Kidney capillary endothelial cell (primary cell): ENCODE results near the gene LRP5.
"Not testable (repeated sequence)": the region's sequence is repeated elsewhere in the genome, so short reads cannot be mapped to it uniquely, and the experiment has no call there.

Source experiments
- DNase-seq: peaks from one replicate; pipeline ENCODE4 v3.0.0-alpha.2; 2018; ENCODE audit warnings: low spot score

LRP5 gene

DNA sequence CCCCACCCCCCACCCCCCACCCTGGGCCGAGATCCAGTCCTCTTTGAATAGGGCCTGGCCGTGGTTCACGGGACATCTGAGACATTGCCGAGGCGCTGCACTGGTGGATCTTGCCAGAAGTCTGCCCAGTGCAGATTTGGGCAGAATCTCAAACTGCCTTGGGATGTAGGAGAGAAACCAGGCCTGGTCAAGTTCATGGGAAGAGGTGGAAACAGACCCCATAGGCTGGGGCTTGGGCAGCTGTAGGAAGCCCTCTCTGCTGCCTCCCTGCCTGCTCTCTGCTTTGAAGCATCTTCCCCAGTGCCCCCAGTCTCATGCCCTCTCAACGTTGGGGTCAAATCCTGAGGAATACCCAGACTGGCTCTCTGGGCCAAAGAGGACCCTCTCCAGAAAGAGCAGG, 132.2 kb downstream of the LRP5 start:
- DNase-seq = no peak

DNA sequence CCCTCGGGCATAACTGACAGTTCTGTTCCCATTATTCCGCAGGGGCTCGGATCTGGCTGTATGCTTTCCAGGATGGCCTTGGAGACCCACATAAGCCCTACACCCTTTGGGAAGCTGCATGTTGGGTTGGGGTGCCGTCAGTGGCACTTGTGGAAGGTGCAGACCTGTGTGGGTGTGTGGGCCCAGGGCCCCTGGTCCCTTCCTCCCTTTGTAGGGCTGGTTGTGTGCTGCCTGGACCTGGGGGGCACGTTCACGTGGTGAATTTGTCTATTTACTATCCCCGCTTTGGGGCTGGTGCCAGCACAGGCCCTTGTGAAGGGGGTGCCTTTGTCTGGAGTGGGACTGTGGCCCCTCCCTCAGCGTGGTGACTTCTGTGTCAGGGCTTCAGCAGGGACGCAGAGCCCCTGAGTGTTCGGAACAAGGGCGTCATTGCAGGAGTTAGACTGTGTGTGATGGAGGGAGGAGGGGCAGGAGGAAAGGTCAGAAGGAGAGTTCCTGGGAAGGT, 133.2 kb downstream of the LRP5 start:
- no peak for DNase-seq

DNA sequence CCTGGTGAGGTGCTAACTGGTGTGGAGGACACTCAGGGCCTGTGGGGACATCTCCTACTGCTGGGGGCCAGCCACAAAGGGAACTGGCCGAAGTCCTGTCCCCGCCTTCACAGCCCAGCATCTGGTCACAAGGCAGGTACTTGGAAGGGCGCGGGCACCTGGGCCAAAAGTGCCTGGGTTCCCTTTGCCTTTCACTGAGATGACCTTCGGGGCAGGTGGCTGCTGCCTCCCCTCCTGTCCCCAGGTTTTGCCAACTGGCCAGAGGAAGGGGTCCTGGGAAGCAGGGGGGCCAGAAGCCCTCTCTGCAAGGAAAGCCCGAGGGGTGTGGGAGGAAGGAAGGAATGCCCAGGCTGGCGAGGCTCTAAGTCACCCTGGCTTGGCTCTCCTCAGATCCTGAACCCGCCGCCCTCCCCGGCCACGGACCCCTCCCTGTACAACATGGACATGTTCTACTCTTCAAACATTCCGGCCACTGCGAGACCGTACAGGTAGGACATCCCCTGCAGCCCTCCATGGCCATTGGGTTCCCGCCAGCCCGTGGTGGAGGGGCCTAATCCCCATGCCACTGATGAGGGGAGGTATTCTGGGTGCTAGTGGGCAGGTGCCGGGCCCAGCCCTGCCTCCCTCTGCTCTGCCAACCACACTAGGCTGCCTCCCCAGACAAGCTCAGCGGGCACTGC, 133.8 kb downstream of the LRP5 start:
- DNase-seq = no peak

DNA sequence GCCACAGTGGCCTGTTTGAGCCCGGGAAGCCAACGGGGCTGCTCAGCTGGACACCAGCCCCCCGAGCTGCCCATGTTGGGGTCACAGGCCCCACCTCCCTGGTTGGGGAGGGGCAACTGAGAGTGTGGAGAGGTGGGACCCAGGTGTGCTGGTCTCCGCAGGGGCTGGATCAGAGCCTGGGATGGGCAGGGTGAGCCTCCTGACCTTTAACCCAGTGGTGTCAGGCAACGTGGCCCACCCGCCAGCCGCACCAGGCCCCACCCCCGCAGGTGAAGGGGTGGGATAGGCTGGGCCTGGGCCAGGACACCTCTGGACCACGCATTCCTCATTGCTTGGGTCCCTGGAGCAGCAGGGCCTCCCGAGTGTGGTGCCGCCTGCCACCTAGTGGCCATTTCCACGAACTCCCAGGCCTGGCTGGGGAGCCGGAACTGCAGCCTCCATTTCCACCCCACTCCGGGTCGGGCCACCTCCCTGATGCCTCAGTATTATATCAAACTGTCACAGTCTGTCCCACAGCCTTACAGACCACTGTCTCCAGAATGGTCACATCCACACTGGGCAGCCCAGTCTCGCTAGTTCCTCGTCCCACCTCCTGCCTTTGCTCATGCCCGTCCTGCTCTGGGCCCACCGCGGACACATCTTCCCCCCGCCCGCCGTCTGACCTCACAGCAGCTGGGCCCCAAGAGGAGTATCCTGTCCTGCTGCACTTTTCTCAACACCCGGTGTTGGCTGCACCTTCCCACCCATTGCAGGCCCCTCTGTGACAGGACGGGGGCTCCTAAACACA, 134.8 kb downstream of the LRP5 start:
- peak; percentile 70 for DNase-seq

DNA sequence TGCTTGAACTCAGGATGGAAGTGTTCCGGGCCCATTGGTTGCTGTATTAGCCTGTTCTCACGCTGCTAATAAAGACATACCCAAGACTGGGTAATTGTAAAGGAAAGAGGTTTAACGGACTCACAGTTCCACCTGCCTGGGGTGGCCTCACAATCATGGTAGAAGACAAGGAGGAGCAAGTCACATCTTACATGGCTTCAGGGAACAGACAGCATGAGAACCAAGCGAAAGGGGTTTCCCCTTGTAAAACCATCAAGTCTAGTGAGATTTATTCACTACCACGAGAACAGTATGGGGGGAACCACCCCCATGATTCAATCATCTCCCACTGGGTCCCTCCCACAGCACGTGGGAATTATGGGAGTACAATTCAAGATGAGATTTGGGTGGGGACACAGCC, 135.5 kb downstream of the LRP5 start:
- not testable (repeated sequence) for DNase-seq

DNA sequence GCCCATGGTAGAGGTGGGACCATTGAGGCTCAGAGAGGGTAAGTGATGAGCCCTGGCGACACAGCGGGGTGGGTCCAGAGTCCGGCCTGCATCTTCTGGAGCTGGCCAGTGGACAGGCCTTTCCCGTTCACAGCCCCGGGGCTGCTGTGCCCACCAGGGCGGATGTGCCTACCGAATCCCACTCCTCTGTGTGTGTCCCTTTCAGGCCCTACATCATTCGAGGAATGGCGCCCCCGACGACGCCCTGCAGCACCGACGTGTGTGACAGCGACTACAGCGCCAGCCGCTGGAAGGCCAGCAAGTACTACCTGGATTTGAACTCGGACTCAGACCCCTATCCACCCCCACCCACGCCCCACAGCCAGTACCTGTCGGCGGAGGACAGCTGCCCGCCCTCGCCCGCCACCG, 136.2 kb downstream of the LRP5 start:
- no peak for DNase-seq

DNA sequence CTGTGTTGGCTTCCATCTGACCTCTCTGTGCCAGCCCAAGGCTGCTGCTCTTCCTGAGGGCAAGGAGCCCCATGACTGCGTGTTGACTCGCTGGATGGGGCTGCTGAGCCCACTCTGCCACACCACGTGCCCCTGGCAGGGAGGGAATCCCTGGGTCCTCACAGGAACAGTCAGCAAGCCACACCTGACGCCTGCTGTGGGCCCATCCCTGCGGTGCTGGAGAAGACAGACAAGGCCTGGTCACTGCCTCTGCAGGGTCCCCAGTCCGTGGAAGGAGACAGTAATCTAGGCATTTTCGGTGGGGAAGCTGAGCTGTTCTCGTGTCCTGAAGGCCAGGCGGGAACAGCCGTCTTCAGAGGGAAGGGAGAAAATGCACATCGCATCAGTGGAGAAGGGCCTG, 137.6 kb downstream of the LRP5 start:
- DNase-seq = no peak

DNA sequence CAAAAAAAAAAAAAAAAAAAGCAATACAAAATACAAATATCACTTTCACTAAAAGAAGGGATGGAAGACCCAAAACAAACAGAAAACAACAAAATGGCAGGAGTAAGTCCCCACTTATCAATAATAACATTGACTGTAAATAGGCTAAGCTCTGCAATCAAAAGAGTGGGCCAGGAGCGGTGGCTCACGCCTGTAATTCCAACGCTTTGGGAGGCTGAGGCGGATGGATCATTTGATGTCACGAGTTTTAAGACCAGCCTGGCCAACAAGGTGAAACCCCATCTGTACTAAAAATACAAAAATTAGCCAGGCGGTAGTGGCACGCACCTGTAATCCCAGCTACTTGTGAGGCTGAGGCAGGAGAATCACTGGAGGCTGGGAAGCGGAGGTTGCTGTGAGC, 138.3 kb downstream of the LRP5 start:
- no peak for DNase-seq

DNA sequence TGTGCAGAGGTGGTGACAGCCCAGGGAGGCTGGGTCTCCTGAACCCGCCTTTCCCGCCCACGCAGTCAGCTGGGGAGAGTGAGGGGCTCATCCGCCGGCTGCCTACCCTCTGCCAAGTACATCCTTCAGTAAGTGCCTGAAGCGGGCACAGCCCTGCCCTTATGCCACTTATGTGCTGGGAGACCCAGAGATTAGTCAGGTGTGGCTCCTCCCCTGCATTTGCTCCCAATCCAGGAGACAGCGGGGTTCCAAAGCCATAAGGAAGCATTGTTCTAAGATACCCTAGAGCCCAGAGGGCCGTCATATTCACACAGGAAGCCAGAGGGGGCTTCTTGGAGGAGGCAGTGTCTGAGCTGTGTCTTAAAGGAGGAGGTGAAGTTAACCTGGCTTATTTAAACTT, 142.4 kb downstream of the LRP5 start:
- DNase-seq = no peak

DNA sequence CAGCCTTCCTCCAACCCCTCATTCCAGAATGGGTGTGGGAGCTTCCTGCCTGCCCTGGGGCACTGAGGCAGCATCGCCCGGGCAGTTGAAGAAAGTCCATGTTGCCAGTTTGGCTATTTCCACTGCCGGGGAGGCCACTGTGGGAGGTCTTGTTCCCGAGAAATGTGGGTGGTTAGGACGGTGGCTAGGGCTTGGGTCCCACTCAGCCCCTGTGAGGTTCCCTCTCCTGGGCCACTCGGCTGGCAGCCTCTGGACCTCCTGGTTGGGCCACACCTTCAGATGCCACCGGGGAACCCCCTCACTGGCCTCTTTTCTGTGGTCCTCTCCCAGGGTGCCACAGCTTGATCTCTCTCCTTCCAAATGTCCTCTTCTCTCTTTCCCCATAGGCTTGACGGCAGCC, 143.1 kb downstream of the LRP5 start:
- DNase-seq = no peak

DNA sequence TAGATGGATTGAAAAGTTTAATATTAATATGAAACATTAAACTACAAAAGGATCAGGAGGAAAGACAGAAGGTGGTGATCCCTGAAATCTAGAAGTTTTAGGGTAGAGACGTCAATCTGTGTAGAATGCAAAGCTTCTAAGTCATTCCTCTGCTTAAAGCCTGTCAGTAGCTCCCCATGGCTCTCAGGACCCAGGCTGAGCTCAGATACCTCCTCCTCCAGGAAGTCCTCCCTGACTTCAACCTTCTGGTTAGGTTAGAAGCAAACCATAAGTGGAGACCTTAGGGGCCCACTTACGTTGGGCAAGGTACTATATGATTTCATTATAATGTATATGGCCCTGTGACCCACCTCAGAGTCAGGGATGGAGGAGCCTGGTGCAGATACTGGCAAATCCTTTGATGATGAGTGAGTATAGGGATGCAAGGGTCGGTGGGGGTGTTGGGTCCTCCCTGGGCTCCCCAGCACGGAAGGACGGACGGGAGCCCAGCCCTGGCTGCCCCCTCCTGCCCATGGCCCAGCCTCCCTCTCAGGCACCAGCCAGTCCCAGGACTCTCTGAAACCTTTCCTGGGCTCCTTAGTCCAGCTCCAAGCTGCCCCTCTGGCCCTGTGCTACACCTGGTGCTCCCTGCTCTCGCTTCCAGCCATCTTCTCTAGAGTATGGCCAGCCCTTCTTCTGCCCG, 145.0 kb downstream of the LRP5 start:
- DNase-seq = no peak

DNA sequence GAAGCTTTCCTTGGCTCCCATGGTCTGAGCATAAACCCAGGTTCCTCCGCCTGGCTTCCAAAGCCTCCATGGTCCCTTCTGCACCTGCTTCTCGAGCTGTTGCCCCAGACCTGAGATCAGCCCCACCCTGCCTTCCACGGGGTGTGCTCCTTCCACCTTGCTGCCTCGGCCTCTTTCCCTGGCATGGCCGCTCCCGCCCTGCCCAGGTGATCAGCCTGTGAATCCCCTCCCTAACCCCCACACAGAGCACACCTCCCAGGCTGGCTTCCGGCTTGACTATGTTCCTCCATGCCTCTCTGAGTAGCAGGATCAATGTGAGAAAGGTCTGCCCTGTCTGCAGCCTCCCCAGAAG, 145.5 kb downstream of the LRP5 start:
- DNase-seq = no peak

DNA sequence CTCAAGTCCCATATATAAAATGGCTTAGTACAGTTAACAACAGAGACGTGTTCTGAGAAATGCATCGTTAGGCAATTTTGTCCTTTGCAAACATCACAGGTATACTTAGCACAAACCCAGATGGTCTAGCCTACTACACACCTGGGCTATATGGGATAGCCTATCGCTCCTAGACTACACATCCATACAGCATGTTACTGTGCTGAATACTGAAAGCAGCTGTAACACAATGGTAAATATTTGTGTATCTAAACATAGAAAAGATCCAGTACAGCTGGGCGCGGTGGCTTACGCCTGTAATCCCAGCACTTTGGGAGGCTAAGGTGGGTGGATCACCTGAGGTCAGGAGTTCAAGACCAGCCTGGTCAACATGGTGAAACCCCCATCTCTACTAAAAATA, 145.9 kb downstream of the LRP5 start:
- not testable (repeated sequence) for DNase-seq

DNA sequence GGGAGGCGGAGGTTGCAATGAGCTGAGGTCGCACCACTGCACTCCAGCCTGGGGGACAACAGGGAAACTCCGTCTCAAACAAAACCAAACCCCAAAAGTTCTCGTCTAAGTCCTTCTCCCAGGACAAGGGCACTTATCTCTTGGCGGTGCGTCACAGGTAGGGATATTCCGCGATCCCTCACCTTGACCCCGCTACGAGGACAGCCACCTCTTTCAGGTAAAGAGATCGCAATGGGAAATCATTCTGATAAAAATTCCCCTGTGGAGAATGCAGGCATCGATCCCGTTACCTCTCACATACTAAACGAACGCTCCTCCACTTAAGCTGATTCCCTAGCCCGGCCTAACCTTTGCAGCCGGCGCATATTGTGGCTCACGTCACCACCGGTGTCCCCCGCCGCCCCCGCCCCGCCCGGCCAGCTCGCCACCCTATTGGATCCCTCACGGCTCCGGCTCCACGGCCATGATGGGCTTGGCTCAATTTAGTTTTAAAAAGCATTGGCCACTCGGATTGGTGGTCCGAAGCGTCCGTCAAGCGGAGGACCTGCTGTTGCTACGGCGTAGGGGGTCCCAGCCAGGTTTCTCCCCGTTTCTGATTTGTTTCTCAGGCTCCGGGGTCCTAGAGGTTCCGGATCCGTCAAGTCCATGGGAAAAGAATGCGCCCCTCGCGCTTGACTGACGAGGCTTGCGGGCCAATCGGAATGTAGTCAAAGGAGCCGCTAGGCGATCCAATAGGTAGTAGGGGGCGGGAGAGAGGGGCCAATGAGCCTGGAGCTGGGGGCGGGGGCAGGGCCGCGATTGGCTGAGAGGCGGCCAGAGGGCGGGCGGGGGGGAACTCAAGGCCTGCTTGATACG, 147.7 kb downstream of the LRP5 start:
- DNase-seq = peak; percentile 94

DNA sequence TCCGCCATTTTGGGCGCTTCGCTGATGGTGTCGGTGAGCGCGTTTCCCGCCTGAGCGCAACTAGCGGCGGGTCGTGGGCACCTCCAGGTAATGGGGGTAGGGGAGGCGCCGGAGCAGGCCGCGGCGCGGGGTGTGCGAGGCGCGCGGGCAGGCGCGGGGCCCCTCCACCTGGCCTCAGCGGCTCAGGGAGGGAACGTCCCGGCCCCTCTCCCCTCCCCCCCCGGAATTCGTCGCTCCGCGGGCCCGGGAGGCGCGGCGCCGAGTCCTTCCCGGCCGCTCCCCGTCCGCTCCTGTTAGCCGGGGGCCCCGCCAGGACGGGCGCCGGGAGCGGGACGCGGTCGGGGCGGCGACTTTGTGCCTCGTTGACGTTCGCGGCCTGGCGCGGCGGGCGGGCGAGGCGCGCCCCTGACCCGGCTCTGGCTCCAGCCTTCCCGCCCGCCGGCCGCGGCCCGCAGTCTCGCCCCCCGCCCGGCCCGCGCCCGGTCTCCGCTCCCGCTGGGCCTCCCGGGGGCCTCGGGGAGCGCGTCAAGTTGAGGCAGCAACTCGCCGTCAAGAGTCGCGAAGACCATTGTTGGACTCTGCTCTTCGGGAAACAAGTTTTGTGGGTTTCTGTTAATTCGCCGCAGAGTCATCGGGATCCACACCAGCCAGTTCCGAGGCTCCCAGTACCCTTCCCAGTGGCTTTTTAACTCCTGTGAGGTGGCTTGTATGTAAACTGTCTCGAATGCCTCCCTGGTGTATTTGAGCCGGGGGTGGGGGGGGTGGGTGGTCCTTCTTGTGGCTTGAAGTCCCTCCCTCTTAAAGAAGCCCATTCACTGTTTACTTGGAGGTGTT, 148.6 kb downstream of the LRP5 start, which contains the start of gene PPP6R3:
Gene PPP6R3, plus strand, starts transcription at position 12 of the 834 bp plus-strand sequence. CDS start 76,913 bp downstream, outside the sequence.
- no peak for DNase-seq

DNA sequence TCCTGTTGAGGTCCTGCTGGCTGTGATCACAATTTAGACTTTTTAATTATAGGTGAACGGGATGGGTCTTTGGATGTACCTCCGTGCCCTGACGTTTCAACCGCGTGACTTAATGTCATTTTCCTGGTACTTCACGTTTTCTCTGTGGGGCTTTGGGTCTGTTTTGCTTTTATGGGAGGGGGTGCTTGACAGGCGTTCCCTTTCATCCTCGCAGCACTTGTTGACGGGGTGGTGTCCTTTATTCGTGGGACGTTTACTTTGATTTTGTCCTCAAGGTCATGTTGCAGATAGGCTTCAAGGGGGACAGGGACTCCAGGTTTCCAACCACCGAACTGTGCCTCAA, 149.2 kb downstream of the LRP5 start:
- DNase-seq = no peak

DNA sequence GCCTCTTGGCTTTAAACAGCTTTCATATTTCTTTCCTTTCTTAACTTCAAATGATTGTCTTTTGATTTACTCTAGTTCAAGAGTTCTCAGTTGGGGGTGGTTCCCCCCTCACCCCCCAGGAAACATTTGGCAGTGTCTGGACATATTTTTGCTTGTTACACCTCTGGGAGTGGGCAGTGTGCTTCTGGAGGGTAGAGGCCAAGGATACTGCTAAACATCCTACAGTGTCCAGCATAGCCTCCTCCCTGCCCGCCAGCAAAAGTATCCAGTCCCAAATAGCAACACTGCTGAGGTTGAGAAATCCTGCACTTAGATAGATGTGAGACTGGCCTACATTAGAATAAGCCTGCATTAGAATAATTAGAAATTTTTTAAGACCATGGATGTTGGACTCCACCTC, 151.3 kb downstream of the LRP5 start:
- no peak for DNase-seq

DNA sequence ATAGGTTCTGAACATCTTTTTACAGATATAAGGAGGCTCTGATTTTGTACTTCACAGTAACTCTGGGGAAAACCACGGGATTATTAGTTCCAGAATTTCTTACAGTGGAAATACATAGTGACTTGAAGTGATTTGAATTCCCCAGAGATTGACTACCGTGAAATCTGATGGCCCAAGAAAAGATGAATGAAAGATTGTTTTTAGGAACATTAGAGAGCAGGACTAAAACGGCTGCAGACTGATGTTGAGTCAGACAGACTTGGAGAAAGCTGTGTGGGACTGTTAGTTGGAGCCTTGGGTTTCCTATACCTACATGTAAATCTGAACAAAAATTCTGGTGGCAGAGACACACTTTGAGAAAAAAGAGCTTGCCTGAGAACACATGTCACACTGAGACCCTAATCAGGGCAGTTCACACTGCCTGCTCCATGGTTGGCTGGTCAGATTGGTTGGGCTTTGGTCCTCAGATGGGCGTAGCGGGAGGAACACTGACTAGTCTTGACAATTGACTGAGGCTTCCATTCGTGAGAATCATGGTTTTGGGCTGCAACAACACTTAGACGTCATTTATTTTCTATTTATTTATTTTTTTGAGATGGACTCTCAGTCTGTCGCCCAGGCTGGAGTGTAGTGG, 154.9 kb downstream of the LRP5 start:
- no peak for DNase-seq

DNA sequence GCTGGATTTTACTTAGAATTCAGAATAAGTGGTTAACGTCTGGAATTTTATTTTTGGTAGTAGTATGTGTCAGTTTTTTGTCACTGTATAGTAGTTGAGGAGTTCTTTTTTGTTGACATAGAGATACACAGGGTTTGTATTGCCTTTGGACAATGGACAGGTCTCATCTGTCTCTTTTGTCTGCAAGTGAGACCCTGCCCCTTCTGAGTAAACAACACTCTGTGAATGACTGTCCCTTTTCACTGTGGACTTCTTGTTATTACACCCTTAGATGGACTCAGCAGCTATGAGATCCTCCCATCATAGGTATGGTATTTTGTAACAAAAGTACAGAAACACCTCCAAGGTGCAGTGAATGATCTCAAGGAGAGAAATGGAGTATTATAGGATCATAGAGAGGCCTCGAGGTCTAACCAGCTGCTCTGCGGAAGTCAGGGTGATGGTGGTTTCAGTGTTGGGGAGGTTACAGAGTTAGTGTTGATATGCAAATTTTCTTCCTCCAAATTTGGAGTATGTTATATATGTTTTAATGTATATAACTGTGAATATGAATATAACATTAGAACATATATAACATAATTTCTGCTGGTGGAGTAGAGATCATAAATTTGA, 155.9 kb downstream of the LRP5 start:
- no peak for DNase-seq

DNA sequence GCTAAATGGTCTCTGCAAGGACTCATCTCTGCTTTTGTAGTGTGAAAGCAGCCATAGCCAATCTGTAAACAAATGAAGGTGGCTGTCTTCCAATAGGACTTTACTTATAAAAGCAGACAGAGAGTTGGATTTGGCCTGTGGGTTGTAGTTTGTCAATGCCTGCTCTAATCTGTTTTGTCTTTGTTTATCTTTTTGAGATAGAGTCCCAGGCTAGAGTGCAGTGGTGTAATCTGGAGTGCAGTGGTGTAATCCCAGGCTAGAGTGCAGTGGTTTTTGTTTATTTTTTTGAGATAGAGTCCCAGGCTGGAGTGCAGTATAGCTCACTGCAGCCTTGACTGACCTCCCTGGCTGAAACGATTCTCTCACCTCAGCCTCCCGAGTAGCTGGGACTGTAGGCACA, 156.7 kb downstream of the LRP5 start:
- no peak for DNase-seq
